H9 (cell line): ENCODE results near the gene TBC1D10B. TPM values are rescaled to one million over a fixed set of nuclear protein-coding genes. Genes with fewer than 3 reads are reported as not detected.
"Not testable (repeated sequence)": the region's sequence is repeated elsewhere in the genome, so short reads cannot be mapped to it uniquely, and the experiment has no call there.

ENCODE experiments used
- DNase-seq: peaks from one replicate; pipeline ENCODE4 v3.0.0-alpha.2; 2017
- H2AFZ ChIP-seq: one replicate; pipeline ENCODE4 v1.6.1; 2013; ENCODE audit warnings: mild to moderate bottlenecking, low read length, control low read depth, moderate library complexity
- H2AK5ac ChIP-seq: 2 replicates; pipeline ENCODE4 v1.6.1; 2013; ENCODE audit warnings: low read length, control low read depth, mixed read lengths; ENCODE audit not compliant: insufficient read length
- H2BK120ac ChIP-seq: one replicate; pipeline ENCODE4 v1.6.1; 2013; ENCODE audit warnings: low read depth, mild to moderate bottlenecking, low read length, control low read depth, inconsistent platforms; ENCODE audit not compliant: poor library complexity, severe bottlenecking
- H2BK12ac ChIP-seq: 2 replicates; pipeline ENCODE4 v1.6.1; 2013; ENCODE audit warnings: low read length, control low read depth, mixed read lengths, low read depth; ENCODE audit not compliant: insufficient read length
- H2BK15ac ChIP-seq: 2 replicates; pipeline ENCODE4 v1.6.1; 2013; ENCODE audit warnings: low read depth, low read length, control low read depth
- H2BK20ac ChIP-seq: one replicate; pipeline ENCODE4 v1.6.1; 2013; ENCODE audit warnings: low read depth, mild to moderate bottlenecking, low read length, control low read depth, inconsistent platforms; ENCODE audit not compliant: poor library complexity, severe bottlenecking
- H2BK5ac ChIP-seq: 2 replicates; pipeline ENCODE4 v1.6.1; 2013; ENCODE audit warnings: low read length, control low read depth, mixed read lengths; ENCODE audit not compliant: insufficient read length
- H3K14ac ChIP-seq: 2 replicates; pipeline ENCODE4 v1.6.1; 2013; ENCODE audit warnings: low read length, control low read depth; ENCODE audit not compliant: insufficient read depth
- H3K18ac ChIP-seq: 2 replicates; pipeline ENCODE4 v1.6.1; 2013; ENCODE audit warnings: low read depth, mild to moderate bottlenecking, mixed read lengths, low read length, control low read depth; ENCODE audit not compliant: insufficient read length
- H3K23ac ChIP-seq: 2 replicates; pipeline ENCODE4 v1.6.1; 2013; ENCODE audit warnings: low read length, control low read depth, mixed read lengths, low read depth; ENCODE audit not compliant: insufficient read length
- H3K23me2 ChIP-seq: 2 replicates; pipeline ENCODE4 v1.6.1; 2013; ENCODE audit warnings: low read depth, mild to moderate bottlenecking, mixed read lengths, low read length, control low read depth; ENCODE audit not compliant: insufficient read length, poor library complexity, severe bottlenecking
- H3K27ac ChIP-seq: 2 replicates; pipeline ENCODE4 v1.5.1; 2013; ENCODE audit warnings: low read length, control low read depth, mixed read lengths, low read depth; ENCODE audit not compliant: insufficient read length
- H3K27me3 ChIP-seq: 2 replicates; pipeline ENCODE4 v1.6.1; 2013; ENCODE audit warnings: low read length, control low read depth, inconsistent platforms; ENCODE audit not compliant: insufficient read depth
- H3K4ac ChIP-seq: 2 replicates; pipeline ENCODE4 v1.6.1; 2013; ENCODE audit warnings: low read depth, mild to moderate bottlenecking, control low read depth, inconsistent platforms, low read length, moderate library complexity
- H3K4me1 ChIP-seq: 2 replicates; pipeline ENCODE4 v1.6.1; 2013; ENCODE audit warnings: low read length, control low read depth, inconsistent platforms; ENCODE audit not compliant: insufficient read depth
- H3K4me2 ChIP-seq: 2 replicates; pipeline ENCODE4 v1.6.1; 2013; ENCODE audit warnings: low read length, control low read depth, mixed read lengths; ENCODE audit not compliant: insufficient read length, insufficient read depth
- H3K56ac ChIP-seq: 2 replicates; pipeline ENCODE4 v1.6.1; 2013; ENCODE audit warnings: low read depth, mild to moderate bottlenecking, mixed read lengths, low read length, control low read depth; ENCODE audit not compliant: insufficient read length
- H3K79me1 ChIP-seq: 2 replicates; pipeline ENCODE4 v1.6.1; 2013; ENCODE audit warnings: low read depth, mild to moderate bottlenecking, moderate library complexity, low read length, control low read depth, inconsistent platforms; ENCODE audit not compliant: insufficient read depth, poor library complexity, severe bottlenecking
- H3K79me2 ChIP-seq: 2 replicates; pipeline ENCODE4 v1.6.1; 2013; ENCODE audit warnings: low read length, control low read depth, inconsistent platforms; ENCODE audit not compliant: insufficient read depth
- H3K9ac ChIP-seq: 2 replicates; pipeline ENCODE4 v1.6.1; 2013; ENCODE audit warnings: low read length, control low read depth, mixed read lengths; ENCODE audit not compliant: insufficient read length; ENCODE audit errors: extremely low read depth
- H3K9me3 ChIP-seq: one replicate; pipeline ENCODE4 v1.6.1; 2013; ENCODE audit warnings: low read depth, low read length, inconsistent platforms; ENCODE audit not compliant: control insufficient read depth
- H3T11ph ChIP-seq: one replicate; pipeline ENCODE4 v1.6.1; 2013; ENCODE audit warnings: mild to moderate bottlenecking, low read length, control low read depth, inconsistent platforms
- H4K20me1 ChIP-seq: one replicate; pipeline ENCODE4 v1.6.1; 2013; ENCODE audit not compliant: control insufficient read depth, insufficient read length, insufficient read depth
- H4K5ac ChIP-seq: 2 replicates; pipeline ENCODE4 v1.6.1; 2013; ENCODE audit warnings: low read depth, mild to moderate bottlenecking, mixed read lengths, low read length, control low read depth; ENCODE audit not compliant: insufficient read length
- H4K8ac ChIP-seq: replicated peaks from 2 replicates; pipeline ENCODE4 v1.6.1; 2013; ENCODE audit warnings: low read length, control low read depth, mixed read lengths, low read depth; ENCODE audit not compliant: insufficient read length
- H4K91ac ChIP-seq: 2 replicates; pipeline ENCODE4 v1.6.1; 2013; ENCODE audit warnings: low read depth, mild to moderate bottlenecking, moderate library complexity, mixed read lengths, low read length, control low read depth; ENCODE audit not compliant: insufficient read length
- H3K27ac Mint-ChIP-seq, 3 experiments: 2 replicates in 2 of 3; 3 replicates in 1 of 3; pipeline ENCODE4 v1.8.0; 2020 to 2021; ENCODE audit warnings: mixed read lengths in 3 of 3, mild to moderate bottlenecking in 1 of 3, moderate library complexity in 1 of 3
- H3K27me3 Mint-ChIP-seq: 2 replicates; pipeline ENCODE4 v1.8.0; 2021; ENCODE audit warnings: low read depth, mild to moderate bottlenecking, moderate library complexity, mixed read lengths
- H3K36me3 Mint-ChIP-seq, 3 experiments: 2 replicates in 2 of 3; 3 replicates in 1 of 3; pipeline ENCODE4 v1.8.0; 2020 to 2021; ENCODE audit warnings: low read depth in 3 of 3, mixed read lengths in 3 of 3; ENCODE audit not compliant: insufficient read depth in 1 of 3
- H3K4me1 Mint-ChIP-seq, 2 experiments: 2 replicates each; pipeline ENCODE4 v1.8.0; 2020; ENCODE audit warnings: mixed read lengths in 2 of 2
- H3K4me3 Mint-ChIP-seq, 2 experiments: 2 replicates in 1 of 2; 3 replicates in 1 of 2; pipeline ENCODE4 v1.8.0; 2020 to 2021; ENCODE audit warnings: mild to moderate bottlenecking in 2 of 2, mixed read lengths in 2 of 2, moderate library complexity in 1 of 2
- H3K9me3 Mint-ChIP-seq, 2 experiments: 2 replicates in 1 of 2; 3 replicates in 1 of 2; pipeline ENCODE4 v1.8.0; 2020; ENCODE audit warnings: mild to moderate bottlenecking in 2 of 2, mixed read lengths in 2 of 2, moderate library complexity in 1 of 2
- WGBS: extraction: QIAGEN DNeasy Blood & Tissue Kit; methylation state at CpG from one replicate; pipeline ENCODE4 v1.1.7; 2013; ENCODE audit warnings: missing lambda C conversion rate, low lambda C conversion rate, mixed read lengths; ENCODE audit not compliant: insufficient read length; ENCODE audit errors: extremely low coverage; 5-methylcytosine and 5-hydroxymethylcytosine counted together
- total RNA-seq: library from RNA; stranded (reverse); gene quantifications from 2 replicates; pipeline ENCODE4 v1.2.1, GENCODE V29; 2021

TBC1D10B gene
- total RNA-seq, 1 experiment from 2014 or later, result 25.6 TPM

GRCh38 chr16:30318647-30319046 is 51.6 kb downstream of the TBC1D10B start:
- H3K9me3 Mint-ChIP-seq, H4K5ac ChIP-seq, H3K4me2 ChIP-seq, H2AFZ ChIP-seq, H3K23ac ChIP-seq, H3K27ac Mint-ChIP-seq, H3K4me1 ChIP-seq, H3K4me3 Mint-ChIP-seq, H4K91ac ChIP-seq, H4K20me1 ChIP-seq, H3K4me1 Mint-ChIP-seq, H3K23me2 ChIP-seq, H2BK120ac ChIP-seq, H3K36me3 Mint-ChIP-seq, H2BK20ac ChIP-seq, H4K8ac ChIP-seq, H3K27me3 Mint-ChIP-seq, H3K27me3 ChIP-seq, H3K14ac ChIP-seq, H3K79me2 ChIP-seq, H3K9me3 ChIP-seq, H2AK5ac ChIP-seq, DNase-seq, H3K4ac ChIP-seq, H3T11ph ChIP-seq, H2BK12ac ChIP-seq, H2BK15ac ChIP-seq, H3K9ac ChIP-seq, H3K79me1 ChIP-seq, H2BK5ac ChIP-seq, H3K27ac ChIP-seq, H3K18ac ChIP-seq, H3K56ac ChIP-seq: not testable (repeated sequence)
- WGBS, result no CpG with 5 or more reads among the region's 2 CpGs

GRCh38 chr16:30310937-30311336 is 59.4 kb downstream of the TBC1D10B start:
- not testable (repeated sequence) for H3K27ac ChIP-seq, H3K4ac ChIP-seq, H4K8ac ChIP-seq, H2BK120ac ChIP-seq, H3K27ac Mint-ChIP-seq, H3K4me1 Mint-ChIP-seq, H3K56ac ChIP-seq, H4K91ac ChIP-seq, H3K23me2 ChIP-seq, H2AFZ ChIP-seq, H2BK15ac ChIP-seq, H3K4me2 ChIP-seq, H3K36me3 Mint-ChIP-seq, H3K23ac ChIP-seq, H3T11ph ChIP-seq, H2AK5ac ChIP-seq, H3K27me3 Mint-ChIP-seq, H4K20me1 ChIP-seq, H3K79me2 ChIP-seq, H2BK20ac ChIP-seq, H3K4me3 Mint-ChIP-seq, H3K9ac ChIP-seq, H3K4me1 ChIP-seq, H3K18ac ChIP-seq, H3K27me3 ChIP-seq, H4K5ac ChIP-seq, H3K14ac ChIP-seq, H3K79me1 ChIP-seq, DNase-seq, H3K9me3 Mint-ChIP-seq, H3K9me3 ChIP-seq, H2BK12ac ChIP-seq, H2BK5ac ChIP-seq
- no CpG with 5 or more reads among the region's 4 CpGs for WGBS
